ENCODE data around the gene ANAPC2.
A peak's percentile ranks its signal among the peaks of the same experiment; 100 is the strongest.

The ANAPC2 gene, protein sequence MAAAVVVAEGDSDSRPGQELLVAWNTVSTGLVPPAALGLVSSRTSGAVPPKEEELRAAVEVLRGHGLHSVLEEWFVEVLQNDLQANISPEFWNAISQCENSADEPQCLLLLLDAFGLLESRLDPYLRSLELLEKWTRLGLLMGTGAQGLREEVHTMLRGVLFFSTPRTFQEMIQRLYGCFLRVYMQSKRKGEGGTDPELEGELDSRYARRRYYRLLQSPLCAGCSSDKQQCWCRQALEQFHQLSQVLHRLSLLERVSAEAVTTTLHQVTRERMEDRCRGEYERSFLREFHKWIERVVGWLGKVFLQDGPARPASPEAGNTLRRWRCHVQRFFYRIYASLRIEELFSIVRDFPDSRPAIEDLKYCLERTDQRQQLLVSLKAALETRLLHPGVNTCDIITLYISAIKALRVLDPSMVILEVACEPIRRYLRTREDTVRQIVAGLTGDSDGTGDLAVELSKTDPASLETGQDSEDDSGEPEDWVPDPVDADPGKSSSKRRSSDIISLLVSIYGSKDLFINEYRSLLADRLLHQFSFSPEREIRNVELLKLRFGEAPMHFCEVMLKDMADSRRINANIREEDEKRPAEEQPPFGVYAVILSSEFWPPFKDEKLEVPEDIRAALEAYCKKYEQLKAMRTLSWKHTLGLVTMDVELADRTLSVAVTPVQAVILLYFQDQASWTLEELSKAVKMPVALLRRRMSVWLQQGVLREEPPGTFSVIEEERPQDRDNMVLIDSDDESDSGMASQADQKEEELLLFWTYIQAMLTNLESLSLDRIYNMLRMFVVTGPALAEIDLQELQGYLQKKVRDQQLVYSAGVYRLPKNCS

DNA sequence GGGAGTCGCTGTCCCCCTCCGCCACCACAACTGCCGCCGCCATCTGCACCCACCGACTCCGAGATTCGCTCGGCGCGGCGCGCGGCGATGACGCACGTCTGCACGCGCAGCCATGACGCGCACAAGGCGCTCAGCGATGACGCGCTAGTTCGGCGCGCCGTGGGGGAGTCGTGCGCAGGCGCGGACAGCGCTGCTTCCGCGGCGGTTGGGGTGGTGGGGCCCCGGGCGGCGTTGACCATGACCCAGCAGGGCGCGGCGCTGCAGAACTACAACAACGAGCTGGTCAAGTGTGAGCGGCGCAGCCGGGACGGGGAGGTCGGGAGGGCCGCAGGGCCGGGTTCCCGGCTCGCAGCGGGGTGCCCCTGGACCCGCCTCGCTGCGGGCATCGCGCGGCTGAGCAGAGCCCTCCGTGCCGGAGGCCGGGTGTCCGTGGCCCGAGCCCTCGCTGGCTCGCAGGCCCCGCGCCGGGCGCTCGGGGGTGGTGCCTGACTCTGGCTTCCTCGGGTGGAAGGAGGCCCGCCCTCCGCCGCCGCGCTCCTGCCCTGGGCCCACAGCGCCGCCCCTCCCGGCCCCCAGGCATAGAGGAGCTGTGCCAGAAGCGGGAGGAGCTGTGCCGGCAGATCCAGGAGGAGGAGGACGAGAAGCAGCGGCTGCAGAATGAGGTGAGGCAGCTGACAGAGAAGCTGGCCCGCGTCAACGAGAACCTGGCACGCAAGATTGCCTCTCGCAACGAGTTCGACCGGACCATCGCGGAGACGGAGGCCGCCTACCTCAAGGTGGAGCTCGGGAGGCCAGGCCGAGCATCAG, at the start of gene ANAPC2, which contains the start of gene SSNA1:
Gene ANAPC2 (minus strand): TSS at position 71 of the 807 bp plus-strand sequence. CDS start 28 bp downstream, at position 43.
Gene SSNA1 (plus strand): TSS at position 187 of the 807 bp plus-strand sequence. CDS start 51 bp downstream, at position 238.
- peak; percentile 92 for DNase-seq

GRCh38 chr9:137236936-137237421, 48.6 kb upstream of the ANAPC2 start:
- no peak for DNase-seq

- peak; percentile 81 for DNase-seq
Measured at GRCh38 chr9:137236238-137236935, 48.0 kb upstream of the ANAPC2 start.

DNA sequence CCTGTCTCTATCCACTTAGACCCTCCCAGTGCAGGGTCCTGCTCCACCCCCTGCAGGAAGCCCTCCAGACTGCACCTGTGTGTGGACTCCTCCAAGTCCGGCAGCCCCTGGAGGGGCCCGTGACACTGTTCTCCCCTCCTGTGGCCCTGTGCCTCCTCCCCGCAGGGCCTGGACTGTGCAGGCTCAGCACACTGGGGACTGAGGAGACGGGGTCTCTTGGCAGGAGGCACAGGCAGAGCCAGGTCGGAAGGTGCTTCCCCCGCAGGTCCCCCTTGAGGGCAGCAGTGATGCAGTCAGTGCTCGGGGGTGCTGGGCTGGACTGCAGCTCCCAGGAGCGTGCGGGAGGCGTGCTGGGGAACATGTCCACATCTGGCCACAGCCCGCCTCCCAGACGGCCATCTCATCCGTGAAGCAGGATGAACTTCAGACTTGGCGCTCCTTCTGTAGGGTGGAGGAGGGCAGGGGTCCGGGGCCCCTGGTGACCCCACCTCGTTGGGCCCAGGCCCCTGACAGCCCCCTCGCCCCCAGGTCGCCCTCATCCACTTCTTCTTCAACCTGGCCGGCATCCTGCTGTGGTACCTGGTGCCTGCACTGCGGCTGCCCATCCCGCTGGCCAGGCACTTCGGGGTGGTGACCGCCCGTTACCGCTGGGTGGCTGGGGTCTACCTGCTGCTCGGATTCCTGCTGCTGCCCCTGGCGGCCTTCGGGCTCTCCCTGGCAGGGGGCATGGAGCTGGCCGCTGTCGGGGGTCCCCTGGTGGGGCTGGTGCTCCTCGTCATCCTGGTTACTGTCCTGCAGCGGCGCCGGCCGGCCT, 47.3 kb upstream of the ANAPC2 start:
- no peak for DNase-seq

DNA sequence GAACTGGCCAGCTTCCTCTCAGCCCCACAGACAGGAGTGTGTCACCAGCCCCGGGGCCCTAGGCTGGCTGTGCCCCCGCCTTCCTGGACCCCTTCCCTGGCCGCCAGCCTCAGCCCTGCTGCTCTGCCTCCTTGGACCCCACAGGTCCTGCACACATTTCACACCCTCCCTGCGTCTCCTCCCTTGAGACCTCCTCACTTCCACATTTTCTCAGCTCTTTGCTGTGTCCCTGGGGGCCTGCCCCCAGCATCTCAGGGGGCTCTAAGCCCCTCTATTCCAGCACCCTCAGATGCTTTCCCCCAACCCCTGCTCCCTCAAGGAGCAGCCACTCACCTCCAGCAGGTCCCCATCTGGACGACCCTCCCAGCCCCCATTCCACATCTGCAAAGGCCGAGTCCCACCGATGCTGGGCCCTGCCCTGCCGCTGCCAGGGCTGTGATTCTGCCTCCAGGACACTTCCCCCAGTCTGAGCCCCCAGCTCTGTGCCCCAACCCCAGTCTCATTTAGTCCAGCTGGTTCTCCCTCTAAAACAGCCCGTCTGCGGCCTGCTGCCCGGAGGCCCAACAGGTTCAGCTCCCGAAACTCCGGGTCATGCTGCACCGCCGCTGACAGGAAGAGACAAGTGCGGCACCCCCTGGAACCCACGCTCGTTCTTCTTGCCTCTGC, 46.5 kb upstream of the ANAPC2 start:
- DNase-seq, result no peak

- no peak for DNase-seq
Measured at GRCh38 chr9:137234055-137234697, 45.8 kb upstream of the ANAPC2 start.

DNA sequence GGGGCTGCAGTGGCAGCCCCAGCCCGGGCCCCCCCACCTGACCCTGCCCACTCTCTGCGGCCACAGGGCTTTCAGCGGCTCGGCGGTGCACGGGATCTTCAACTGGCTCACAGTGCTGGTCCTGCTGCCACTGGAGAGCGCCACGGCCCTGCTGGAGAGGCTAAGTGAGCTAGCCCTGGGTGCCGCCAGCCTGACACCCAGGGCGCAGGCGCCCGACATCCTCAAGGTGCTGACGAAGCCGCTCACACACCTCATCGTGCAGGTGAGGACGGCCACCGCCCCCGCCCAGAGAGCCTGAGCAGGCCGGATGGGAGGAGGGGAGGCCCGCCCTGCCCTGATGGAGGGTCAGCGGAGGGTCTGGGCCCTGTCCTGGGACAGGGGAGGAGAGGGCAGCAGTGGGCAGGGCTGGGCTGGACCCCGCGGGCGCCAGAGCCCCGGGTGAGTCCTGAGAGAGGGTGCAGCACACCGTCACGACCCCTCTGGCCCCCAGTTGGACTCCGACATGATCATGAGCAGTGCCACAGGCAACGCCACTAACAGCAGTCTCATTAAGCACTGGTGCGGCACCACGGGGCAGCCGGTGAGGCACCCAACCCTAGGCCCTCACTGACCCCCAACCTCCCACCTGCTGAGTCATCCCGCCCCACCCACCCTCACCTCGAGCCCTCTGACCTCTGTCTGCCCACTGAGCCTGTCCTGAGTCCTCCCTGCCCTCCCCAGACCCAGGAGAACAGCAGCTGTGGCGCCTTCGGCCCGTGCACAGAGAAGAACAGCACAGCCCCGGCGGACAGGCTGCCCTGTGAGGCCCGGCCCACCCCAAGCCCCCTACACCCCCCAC, 45.0 kb upstream of the ANAPC2 start:
- no peak for DNase-seq

DNA sequence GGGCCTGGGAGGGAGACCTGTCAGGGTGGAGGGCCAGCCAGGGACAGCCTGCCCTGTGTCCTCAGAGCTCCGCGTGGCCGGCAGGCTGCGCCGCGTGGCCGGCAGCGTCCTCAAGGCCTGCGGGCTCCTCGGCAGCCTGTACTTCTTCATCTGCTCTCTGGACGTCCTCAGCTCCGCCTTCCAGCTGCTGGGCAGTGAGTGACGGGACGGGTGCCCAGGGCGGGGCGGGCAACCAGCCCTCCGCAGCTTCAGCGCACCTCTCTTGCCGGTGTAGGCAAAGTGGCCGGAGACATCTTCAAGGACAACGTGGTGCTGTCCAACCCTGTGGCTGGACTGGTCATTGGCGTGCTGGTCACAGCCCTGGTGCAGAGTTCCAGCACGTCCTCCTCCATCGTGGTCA, 44.1 kb upstream of the ANAPC2 start:
- no peak for DNase-seq

DNA sequence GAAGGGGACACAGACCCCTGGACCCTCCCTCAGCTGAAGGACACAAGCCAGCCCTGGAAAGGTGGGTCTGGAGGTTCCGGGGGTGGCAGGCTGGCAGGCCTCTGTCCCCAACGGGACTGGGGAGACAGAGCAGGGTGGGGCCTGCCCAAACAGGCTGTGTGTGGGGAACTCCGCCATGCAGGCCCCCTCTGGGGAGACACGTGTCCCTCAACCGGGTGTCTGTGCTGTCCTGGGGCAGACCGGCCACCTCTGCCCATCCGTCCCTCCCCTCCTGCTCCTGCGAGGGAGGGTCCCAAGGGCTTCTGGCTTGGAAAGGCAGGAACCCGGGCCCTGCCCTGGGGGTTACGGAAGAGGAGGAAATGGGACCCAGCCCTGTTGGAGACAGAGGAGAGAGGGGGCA, 43.7 kb upstream of the ANAPC2 start:
- no peak for DNase-seq

DNA sequence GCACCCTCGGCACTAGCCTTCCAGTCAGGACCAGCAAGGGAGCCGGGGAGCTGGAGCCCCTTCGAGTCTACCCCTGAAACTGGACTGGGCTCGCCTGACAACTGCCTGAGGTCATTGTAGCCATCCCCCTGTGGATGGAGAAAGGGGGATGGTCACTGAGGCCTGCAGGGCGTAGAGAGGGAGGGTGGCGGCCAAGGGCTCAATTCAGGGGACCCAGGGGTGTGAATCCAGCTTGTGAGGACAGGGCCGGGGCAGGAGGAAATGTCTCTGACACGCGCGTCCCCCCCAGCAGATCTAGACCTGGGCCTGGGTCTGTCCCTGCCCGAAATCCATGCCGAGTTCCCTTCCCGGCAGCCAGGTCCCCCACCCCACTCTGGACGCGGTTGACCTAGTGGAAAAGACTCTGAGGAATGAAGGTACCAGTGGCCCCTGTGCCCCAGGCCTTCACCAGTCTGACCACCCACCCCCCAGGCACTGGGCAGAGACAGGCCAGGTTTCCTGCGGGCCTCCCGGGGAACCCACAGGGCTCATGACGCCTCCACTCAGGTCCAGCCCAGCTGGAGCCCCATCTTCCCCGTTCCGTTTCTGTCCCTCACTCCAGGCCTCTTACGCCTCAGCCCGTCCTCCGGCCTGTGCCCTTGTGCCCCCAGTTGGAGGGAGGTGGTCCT, 43.1 kb upstream of the ANAPC2 start:
- no peak for DNase-seq

GRCh38 chr9:137230705-137231371, 42.5 kb upstream of the ANAPC2 start, which contains the start of gene SLC34A3:
Gene SLC34A3 (plus strand): TSS chr9:137230901. CDS start chr9:137231703, 802 bp downstream.
- no peak for DNase-seq

- DNase-seq, result no peak
Measured at GRCh38 chr9:137229903-137230704, 41.7 kb upstream of the ANAPC2 start.

DNA sequence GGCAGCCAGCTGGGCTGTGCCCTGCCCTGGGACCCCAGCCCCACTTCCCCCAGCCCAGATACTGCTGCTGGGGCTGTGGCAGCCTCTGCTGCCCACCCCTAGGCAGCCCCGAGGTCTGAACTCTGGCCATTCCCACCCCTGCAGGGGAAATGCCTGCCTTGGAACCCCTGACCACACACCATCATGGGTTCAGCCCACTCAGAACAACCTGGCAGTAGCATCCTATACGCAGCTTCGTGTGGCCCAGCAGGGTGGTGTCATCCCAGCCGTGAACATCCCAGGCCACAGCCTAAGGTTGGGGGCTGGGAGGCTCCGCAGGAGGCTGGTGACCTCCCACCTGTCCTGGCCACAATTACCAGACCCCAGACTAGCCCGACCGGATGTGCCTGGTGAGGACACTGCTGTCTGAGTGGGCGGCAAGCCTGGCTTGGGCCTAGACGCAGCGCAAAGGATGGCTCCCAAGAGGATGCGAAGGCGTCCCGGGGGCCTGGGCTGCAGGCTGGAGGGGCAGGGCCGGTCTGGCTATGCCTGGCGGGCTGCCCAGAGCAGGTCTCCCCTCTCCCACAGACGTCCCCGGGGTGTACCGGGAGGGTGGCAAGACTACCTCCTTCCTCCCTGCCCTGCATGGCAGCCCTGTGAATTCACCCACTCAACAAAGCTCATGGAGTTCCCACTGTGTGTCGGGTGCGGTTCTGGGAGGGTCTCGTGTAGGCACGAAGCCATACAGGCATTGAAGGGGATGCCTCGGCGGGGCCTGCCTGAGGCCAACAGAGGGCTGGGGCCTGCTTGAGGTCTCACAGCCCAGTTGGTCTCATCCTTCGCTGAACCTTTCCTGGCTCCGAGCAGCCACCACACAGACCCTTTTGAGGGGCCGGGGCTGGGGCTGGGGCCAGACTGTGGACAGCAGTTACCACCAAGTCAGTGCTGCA, 40.9 kb upstream of the ANAPC2 start:
- no peak for DNase-seq

GRCh38 chr9:137228506-137228967, 40.2 kb upstream of the ANAPC2 start:
- DNase-seq, result no peak

GRCh38 chr9:137227853-137228505, 39.6 kb upstream of the ANAPC2 start:
- DNase-seq, result no peak

Measured in inflammatory macrophage treated with lipopolysaccharide for 4 hours (primary cell).